Middle frontal gyrus (tissue), 1 donor: ENCODE data around the gene CNKSR3.

Experiments
- DNase-seq: peaks from one replicate; pipeline ENCODE4 v3.0.0-alpha.2; 2015; ENCODE audit warnings: low spot score; ENCODE audit errors: extremely low spot score

CNKSR3 gene

GRCh38 chr6:154428897-154429296, 81.6 kb downstream of the CNKSR3 start:
- DNase-seq = no peak

- no peak for DNase-seq
Observed at GRCh38 chr6:154427446-154427845, 83.0 kb downstream of the CNKSR3 start.

- DNase-seq = no peak
Observed at GRCh38 chr6:154426997-154427396, 83.5 kb downstream of the CNKSR3 start.

- DNase-seq = no peak
Observed at GRCh38 chr6:154425034-154425433, 85.5 kb downstream of the CNKSR3 start.

- DNase-seq = no peak
Observed at GRCh38 chr6:154414021-154414813, 96.3 kb downstream of the CNKSR3 start.

- DNase-seq = no peak
Observed at GRCh38 chr6:154412106-154412820, 98.2 kb downstream of the CNKSR3 start.

GRCh38 chr6:154411076-154411475, 99.4 kb downstream of the CNKSR3 start:
- no peak for DNase-seq

- no peak for DNase-seq
Observed at GRCh38 chr6:154410619-154411072, 99.8 kb downstream of the CNKSR3 start.

- no peak for DNase-seq
Observed at GRCh38 chr6:154408891-154409500, 101.5 kb downstream of the CNKSR3 start.

- no peak for DNase-seq
Observed at GRCh38 chr6:154407440-154407839, 103.0 kb downstream of the CNKSR3 start.

GRCh38 chr6:154406869-154407268, 103.6 kb downstream of the CNKSR3 start:
- DNase-seq = no peak

- DNase-seq = no peak
Observed at GRCh38 chr6:154406301-154406700, 104.2 kb downstream of the CNKSR3 start.

GRCh38 chr6:154404791-154405400, 105.6 kb downstream of the CNKSR3 start:
- DNase-seq = no peak

- no peak for DNase-seq
Observed at GRCh38 chr6:154403788-154404187, 106.7 kb downstream of the CNKSR3 start.

- no peak for DNase-seq
Observed at GRCh38 chr6:154402081-154402780, 108.3 kb downstream of the CNKSR3 start.

GRCh38 chr6:154399097-154399496, 111.4 kb downstream of the CNKSR3 start:
- DNase-seq = no peak

- no peak for DNase-seq
Observed at GRCh38 chr6:154397491-154398195, 112.8 kb downstream of the CNKSR3 start.

GRCh38 chr6:154395878-154396277, 114.6 kb downstream of the CNKSR3 start:
- DNase-seq = no peak

- no peak for DNase-seq
Observed at GRCh38 chr6:154395316-154395715, 115.2 kb downstream of the CNKSR3 start.

- DNase-seq = no peak
Observed at GRCh38 chr6:154394571-154394970, 115.9 kb downstream of the CNKSR3 start.

GRCh38 chr6:154390034-154390433, 120.5 kb downstream of the CNKSR3 start:
- no peak for DNase-seq
